Neural cell (in vitro differentiated cells): ENCODE data around the gene TRPM2. TPM values are rescaled to one million over a fixed set of nuclear protein-coding genes. Genes with fewer than 3 reads are reported as not detected.
"Not testable (repeated sequence)": the region's sequence is repeated elsewhere in the genome, so short reads cannot be mapped to it uniquely, and the experiment has no call there.

Experiments used
- H2AFZ ChIP-seq: fragments of 200-600, 300-800 bp; sonication (generic), shearing (Covaris generic); 2 replicates; pipeline ENCODE4 v1.6.0; 2014; ENCODE audit warnings: low read depth, mild to moderate bottlenecking, antibody characterized with exemption, low read length, moderate library complexity
- H3F3A ChIP-seq: fragments of 200-600 bp; shearing (Covaris generic); 2 replicates; pipeline ENCODE4 v1.6.1; 2016; ENCODE audit warnings: mild to moderate bottlenecking, moderate library complexity, mixed read lengths, antibody characterized with exemption, low read length; ENCODE audit not compliant: insufficient read depth, poor library complexity, severe bottlenecking
- H3K27ac ChIP-seq: fragments of 200-600, 300-800 bp; sonication (generic), shearing (Covaris generic); 2 replicates; pipeline ENCODE4 v1.5.1; 2014; ENCODE audit warnings: mild to moderate bottlenecking, low read length, moderate library complexity
- H3K27me3 ChIP-seq: fragments of 300-800, 200-600 bp; sonication (generic), shearing (Covaris generic); 2 replicates; pipeline ENCODE4 v1.6.0; 2014; ENCODE audit warnings: mild to moderate bottlenecking, low read depth, low read length, moderate library complexity; ENCODE audit not compliant: insufficient read depth
- H3K36me3 ChIP-seq: fragments of 300-800, 200-600 bp; sonication (generic), shearing (Covaris generic); 2 replicates; pipeline ENCODE4 v1.5.1; 2014; ENCODE audit warnings: mild to moderate bottlenecking, antibody characterized with exemption, low read length, moderate library complexity; ENCODE audit not compliant: insufficient read depth
- H3K4me2 ChIP-seq: fragments of 300-800, 200-600 bp; sonication (generic), shearing (Covaris generic); 2 replicates; pipeline ENCODE4 v1.6.0; 2014; ENCODE audit warnings: mild to moderate bottlenecking, low read length
- H3K4me3 ChIP-seq: fragments of 300-800, 200-600 bp; sonication (generic), shearing (Covaris generic); 2 replicates; pipeline ENCODE4 v1.5.1; 2014; ENCODE audit warnings: mild to moderate bottlenecking, low read length, moderate library complexity
- H3K79me2 ChIP-seq: fragments of 200-600 bp; shearing (Covaris generic); replicated peaks from 2 replicates; pipeline ENCODE4 v1.6.0; 2014; ENCODE audit warnings: mild to moderate bottlenecking, low read length, moderate library complexity; ENCODE audit not compliant: insufficient read depth
- H3K9ac ChIP-seq: fragments of 300-800, 200-600 bp; sonication (generic), shearing (Covaris generic); 2 replicates; pipeline ENCODE4 v1.6.1; 2016; ENCODE audit warnings: mild to moderate bottlenecking, low read length, mixed read lengths
- H3K9me2 ChIP-seq: fragments of 200-600 bp; shearing (Covaris generic); 2 replicates; pipeline ENCODE4 v1.6.1; 2016; ENCODE audit warnings: mild to moderate bottlenecking, low read length, mixed read lengths; ENCODE audit not compliant: insufficient read depth
- H3K9me3 ChIP-seq: fragments of 200-600, 300-800 bp; sonication (generic), shearing (Covaris generic); 2 replicates; pipeline ENCODE4 v1.6.1; 2016; ENCODE audit warnings: mild to moderate bottlenecking, mixed run types, low read length, moderate library complexity, mixed read lengths
- H4K20me1 ChIP-seq: fragments of 200-600 bp; shearing (Covaris generic); 2 replicates; pipeline ENCODE4 v1.6.1; 2016; ENCODE audit warnings: mild to moderate bottlenecking, mixed run types; ENCODE audit not compliant: insufficient read depth
- EP300 ChIP-seq: fragments of 450-650 bp; conservative IDR thresholded peaks from 2 replicates; pipeline ENCODE4 v1.6.1; 2014; ENCODE audit warnings: antibody characterized with exemption, mild to moderate bottlenecking, moderate library complexity; ENCODE audit not compliant: poor library complexity, severe bottlenecking
- EZH2 ChIP-seq: fragments of 200-600, 300-800 bp; shearing (Covaris generic), sonication (generic); IDR thresholded peaks from 2 replicates; pipeline ENCODE4 v1.6.1; 2014; ENCODE audit warnings: antibody characterized with exemption, low read length, borderline replicate concordance, mild to moderate bottlenecking; ENCODE audit not compliant: insufficient read depth, poor library complexity, severe bottlenecking
- MXI1 ChIP-seq: fragments of 450-650 bp; conservative IDR thresholded peaks from 2 replicates; pipeline ENCODE4 v1.6.1; 2014; ENCODE audit warnings: antibody characterized with exemption, mild to moderate bottlenecking; ENCODE audit not compliant: poor library complexity, severe bottlenecking
- POLR2AphosphoS5 ChIP-seq: IDR thresholded peaks from 2 replicates; pipeline ENCODE4 v1.6.1; 2012
- RAD21 ChIP-seq: fragments of 450-650 bp; conservative IDR thresholded peaks from 2 replicates; pipeline ENCODE4 v1.6.1; 2014; ENCODE audit warnings: antibody characterized with exemption, mild to moderate bottlenecking, moderate library complexity
- SMC3 ChIP-seq: fragments of 450-650 bp; conservative IDR thresholded peaks from 2 replicates; pipeline ENCODE4 v1.6.1; 2014; ENCODE audit warnings: antibody characterized with exemption, mild to moderate bottlenecking, moderate library complexity; ENCODE audit not compliant: poor library complexity
- TAF1 ChIP-seq: IDR thresholded peaks from 2 replicates; pipeline ENCODE4 v1.6.1; 2012; ENCODE audit warnings: low read depth
- polyA plus RNA-seq: library from polyadenylated mRNA; depleted of rRNA; stranded (reverse); fragments of >200 nt; gene quantifications from 2 replicates; pipeline ENCODE4 v1.2.3, GENCODE V29; 2014
- TF ChIP-seq, protein P1 (sequence below): fragments of 450-650 bp; IDR thresholded peaks from 2 replicates; pipeline ENCODE4 v1.5.1; 2014; ENCODE audit warnings: antibody characterized with exemption, mild to moderate bottlenecking, moderate library complexity; ENCODE audit not compliant: poor library complexity, severe bottlenecking
- TF ChIP-seq, protein P2 (sequence below): IDR thresholded peaks from 2 replicates; pipeline ENCODE4 v1.6.1; 2012; ENCODE audit warnings: borderline replicate concordance

Gene TRPM2
- polyA plus RNA-seq, 1 donor from 2014 or later = 0.14 TPM

DNA sequence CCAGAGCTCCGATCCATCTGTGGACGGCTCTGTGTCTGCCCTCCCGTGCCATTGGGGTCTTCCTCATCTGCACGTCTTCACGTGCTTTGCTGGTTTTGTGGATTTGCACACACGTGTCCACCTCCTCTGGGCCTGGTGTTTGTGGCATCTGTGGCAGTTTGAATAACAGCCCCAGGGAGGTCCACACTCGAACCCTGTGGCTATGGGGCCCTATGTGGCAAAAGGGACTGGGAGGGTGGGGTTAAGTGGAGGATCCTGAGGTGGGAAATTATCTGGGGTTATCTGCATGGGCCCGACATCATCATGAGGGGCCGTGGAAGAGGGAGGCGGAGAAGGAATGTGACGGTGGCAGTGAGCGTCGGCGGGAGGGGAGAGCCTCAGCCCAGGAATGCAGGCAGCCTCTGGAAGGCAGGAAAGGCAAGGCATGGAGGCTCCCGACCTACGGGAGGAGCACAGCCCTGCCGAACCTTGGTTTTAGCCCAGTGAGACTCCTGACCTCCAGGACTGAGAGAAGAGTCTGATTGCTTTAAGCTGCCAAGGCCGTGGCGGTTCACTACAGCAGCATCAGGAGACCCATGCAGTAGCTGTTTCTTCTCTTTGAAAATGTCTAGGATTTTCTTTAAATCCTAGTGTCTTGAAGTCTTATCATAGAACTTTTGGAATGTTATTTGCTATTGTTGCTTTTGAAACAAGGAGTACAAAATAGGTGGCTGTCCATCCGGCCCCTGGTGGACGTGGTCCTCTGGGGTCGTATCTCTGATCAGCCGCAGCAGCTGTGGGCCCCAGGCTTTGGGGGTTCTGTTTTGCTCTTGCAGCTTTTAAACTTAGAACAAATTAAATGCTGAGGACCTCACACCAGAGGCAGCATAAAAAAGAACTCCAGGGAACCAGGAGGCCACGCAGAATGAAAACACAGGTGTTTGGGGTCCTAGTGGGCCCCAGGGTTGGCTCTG, 61.9 kb downstream of the TRPM2 start:
- Histone ChIP-seq H3K4me2 (no peak overlapping the region), H3K27me3 (no peaks in the 10 kb centered on the region), H4K20me1 (no peaks in the 10 kb centered on the region), H3K9me2 (no peaks in the 10 kb centered on the region), H3K9me3 (no peaks in the 10 kb centered on the region), H3K27ac (no peak overlapping the region), H3K9ac (no peak overlapping the region), H3K4me3 (no peak overlapping the region), H3F3A (no peaks in the 10 kb centered on the region), H2AFZ (no peak overlapping the region), H3K79me2 (no peaks in the 10 kb centered on the region), H3K36me3 (no peaks in the 10 kb centered on the region)
- TF ChIP-seq RAD21 (no peak), POLR2AphosphoS5 (no peak), TAF1 (no peak), MXI1 (no peak), SMC3 (no peak), EP300 (no peak)
- TF ChIP-seq, protein P1, sequence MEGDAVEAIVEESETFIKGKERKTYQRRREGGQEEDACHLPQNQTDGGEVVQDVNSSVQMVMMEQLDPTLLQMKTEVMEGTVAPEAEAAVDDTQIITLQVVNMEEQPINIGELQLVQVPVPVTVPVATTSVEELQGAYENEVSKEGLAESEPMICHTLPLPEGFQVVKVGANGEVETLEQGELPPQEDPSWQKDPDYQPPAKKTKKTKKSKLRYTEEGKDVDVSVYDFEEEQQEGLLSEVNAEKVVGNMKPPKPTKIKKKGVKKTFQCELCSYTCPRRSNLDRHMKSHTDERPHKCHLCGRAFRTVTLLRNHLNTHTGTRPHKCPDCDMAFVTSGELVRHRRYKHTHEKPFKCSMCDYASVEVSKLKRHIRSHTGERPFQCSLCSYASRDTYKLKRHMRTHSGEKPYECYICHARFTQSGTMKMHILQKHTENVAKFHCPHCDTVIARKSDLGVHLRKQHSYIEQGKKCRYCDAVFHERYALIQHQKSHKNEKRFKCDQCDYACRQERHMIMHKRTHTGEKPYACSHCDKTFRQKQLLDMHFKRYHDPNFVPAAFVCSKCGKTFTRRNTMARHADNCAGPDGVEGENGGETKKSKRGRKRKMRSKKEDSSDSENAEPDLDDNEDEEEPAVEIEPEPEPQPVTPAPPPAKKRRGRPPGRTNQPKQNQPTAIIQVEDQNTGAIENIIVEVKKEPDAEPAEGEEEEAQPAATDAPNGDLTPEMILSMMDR = no peak

DNA sequence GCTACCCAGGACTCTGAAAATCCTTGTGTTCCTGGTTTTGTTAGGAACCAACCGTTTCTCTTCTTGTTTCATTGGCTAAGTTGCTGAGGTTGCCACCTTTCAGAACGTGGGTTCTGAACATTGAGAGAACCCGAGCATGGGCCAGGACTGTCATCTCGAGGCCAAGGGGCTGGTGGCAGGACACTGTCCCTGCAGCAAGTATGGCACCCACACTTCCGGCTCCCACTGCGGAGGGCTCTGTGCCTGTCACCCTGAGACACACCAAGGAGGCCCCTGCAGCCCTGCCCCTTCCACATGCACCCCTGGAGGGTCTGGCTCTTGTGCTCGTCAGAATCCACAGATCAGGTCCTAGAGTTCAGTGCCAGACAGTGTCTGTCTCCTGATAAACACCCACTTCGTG, 62.8 kb downstream of the TRPM2 start:
- no peak for TF ChIP-seq POLR2AphosphoS5
- no peak for TF ChIP-seq MXI1
- TF ChIP-seq RAD21 = no peak
- TF ChIP-seq EZH2 = no peak
- TF ChIP-seq, protein P1 = no peak
- TF ChIP-seq SMC3 = no peak
- no peak for TF ChIP-seq EP300
- TF ChIP-seq, protein P2, sequence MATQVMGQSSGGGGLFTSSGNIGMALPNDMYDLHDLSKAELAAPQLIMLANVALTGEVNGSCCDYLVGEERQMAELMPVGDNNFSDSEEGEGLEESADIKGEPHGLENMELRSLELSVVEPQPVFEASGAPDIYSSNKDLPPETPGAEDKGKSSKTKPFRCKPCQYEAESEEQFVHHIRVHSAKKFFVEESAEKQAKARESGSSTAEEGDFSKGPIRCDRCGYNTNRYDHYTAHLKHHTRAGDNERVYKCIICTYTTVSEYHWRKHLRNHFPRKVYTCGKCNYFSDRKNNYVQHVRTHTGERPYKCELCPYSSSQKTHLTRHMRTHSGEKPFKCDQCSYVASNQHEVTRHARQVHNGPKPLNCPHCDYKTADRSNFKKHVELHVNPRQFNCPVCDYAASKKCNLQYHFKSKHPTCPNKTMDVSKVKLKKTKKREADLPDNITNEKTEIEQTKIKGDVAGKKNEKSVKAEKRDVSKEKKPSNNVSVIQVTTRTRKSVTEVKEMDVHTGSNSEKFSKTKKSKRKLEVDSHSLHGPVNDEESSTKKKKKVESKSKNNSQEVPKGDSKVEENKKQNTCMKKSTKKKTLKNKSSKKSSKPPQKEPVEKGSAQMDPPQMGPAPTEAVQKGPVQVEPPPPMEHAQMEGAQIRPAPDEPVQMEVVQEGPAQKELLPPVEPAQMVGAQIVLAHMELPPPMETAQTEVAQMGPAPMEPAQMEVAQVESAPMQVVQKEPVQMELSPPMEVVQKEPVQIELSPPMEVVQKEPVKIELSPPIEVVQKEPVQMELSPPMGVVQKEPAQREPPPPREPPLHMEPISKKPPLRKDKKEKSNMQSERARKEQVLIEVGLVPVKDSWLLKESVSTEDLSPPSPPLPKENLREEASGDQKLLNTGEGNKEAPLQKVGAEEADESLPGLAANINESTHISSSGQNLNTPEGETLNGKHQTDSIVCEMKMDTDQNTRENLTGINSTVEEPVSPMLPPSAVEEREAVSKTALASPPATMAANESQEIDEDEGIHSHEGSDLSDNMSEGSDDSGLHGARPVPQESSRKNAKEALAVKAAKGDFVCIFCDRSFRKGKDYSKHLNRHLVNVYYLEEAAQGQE = no peak
- TF ChIP-seq TAF1 = no peak

DNA sequence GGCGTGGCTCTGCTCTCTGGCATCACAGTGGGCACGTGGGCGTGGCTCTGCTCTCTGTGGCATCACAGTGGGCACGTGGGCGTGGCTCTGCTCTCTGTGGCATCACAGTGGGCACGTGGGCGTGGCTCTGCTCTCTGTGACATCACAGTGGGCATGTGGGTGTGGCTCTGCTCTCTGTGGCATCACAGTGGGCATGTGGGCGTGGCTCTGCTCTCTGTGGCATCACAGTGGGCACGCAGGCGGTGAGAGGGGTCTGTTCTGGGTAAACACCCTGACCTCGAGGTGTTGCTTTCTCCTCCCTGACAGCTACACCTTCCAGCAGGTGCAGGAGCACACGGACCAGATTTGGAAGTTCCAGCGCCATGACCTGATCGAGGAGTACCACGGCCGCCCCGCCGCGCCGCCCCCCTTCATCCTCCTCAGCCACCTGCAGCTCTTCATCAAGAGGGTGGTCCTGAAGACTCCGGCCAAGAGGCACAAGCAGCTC, 64.2 kb downstream of the TRPM2 start:
- H3K4me3 ChIP-seq, H3K27ac ChIP-seq, H3K4me2 ChIP-seq, H3K36me3 ChIP-seq, H3F3A ChIP-seq, H3K9me2 ChIP-seq, H3K9ac ChIP-seq, H2AFZ ChIP-seq, H3K27me3 ChIP-seq, H3K9me3 ChIP-seq, H3K79me2 ChIP-seq, H4K20me1 ChIP-seq: not testable (repeated sequence)

More for the DNA sequence above, 62.8 kb downstream of the TRPM2 start:
- Histone ChIP-seq H3K9ac (no peak overlapping the region), H3K4me2 (no peak overlapping the region), H3F3A (no peaks in the 10 kb centered on the region), H4K20me1 (no peaks in the 10 kb centered on the region), H3K9me2 (no peaks in the 10 kb centered on the region), H3K4me3 (no peak overlapping the region), H3K79me2 (no peaks in the 10 kb centered on the region), H2AFZ (no peak overlapping the region), H3K27me3 (no peaks in the 10 kb centered on the region), H3K27ac (no peak overlapping the region), H3K36me3 (no peaks in the 10 kb centered on the region), H3K9me3 (no peaks in the 10 kb centered on the region)
